ENCODE data around the gene SYT1. TPM values are rescaled to one million over a fixed set of nuclear protein-coding genes. Genes with fewer than 3 reads are reported as not detected.

SYT1 gene
- total and polyA plus RNA-seq, 2 donors (not counting 3 experiments of a cell fraction or from before 2014, with no cell fraction given), result 3.2 to 15.3 TPM

GRCh38 chr12:79019672-79020071 lies 155.1 kb downstream of the SYT1 start:
- H3K9me3 ChIP-seq (replicated peaks; ENCODE audit: control insufficient read depth, insufficient read depth, low read length), result no peaks in the 10 kb centered on the region
- TF ChIP-seq EZH2 (IDR thresholded peaks at IDR 0.05; ENCODE audit: borderline replicate concordance, low read depth, low read length, severe bottlenecking), result no peak
- TF ChIP-seq GATA2 (IDR thresholded peaks at IDR 0.05; ENCODE audit: insufficient read depth, insufficient read length, low read depth, low read length), result no peak
- TF ChIP-seq FOS (IDR thresholded peaks at IDR 0.05; ENCODE audit: borderline replicate concordance, insufficient read depth, low read length), result no peak
- no peak for TF ChIP-seq POLR2AphosphoS5 (IDR thresholded peaks at IDR 0.05; ENCODE audit: insufficient read depth, low read depth, low read length)
- TF ChIP-seq POLR2A (IDR thresholded peaks at IDR 0.05; ENCODE audit: low read depth, low read length), result no peak
- no peak for TF ChIP-seq CTCF (IDR thresholded peaks at IDR 0.05; ENCODE audit: extremely low read depth in 1 of 2, insufficient read depth in 1 of 2, low read depth in 1 of 2, low read length in 2 of 2)
- no peak for TF ChIP-seq MYC (IDR thresholded peaks at IDR 0.05; ENCODE audit: low read depth, low read length)
- TF ChIP-seq, protein P1, sequence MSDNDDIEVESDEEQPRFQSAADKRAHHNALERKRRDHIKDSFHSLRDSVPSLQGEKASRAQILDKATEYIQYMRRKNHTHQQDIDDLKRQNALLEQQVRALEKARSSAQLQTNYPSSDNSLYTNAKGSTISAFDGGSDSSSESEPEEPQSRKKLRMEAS (IDR thresholded peaks at IDR 0.05; ENCODE audit: insufficient read depth, insufficient read length), result no peak
- TF ChIP-seq JUN (IDR thresholded peaks at IDR 0.05; ENCODE audit: borderline replicate concordance, insufficient read depth, insufficient read length, low read depth), result no peak
- CTCF ChIA-PET, result interaction anchor here (0.8 kb wide), 1 partner anchor 10 kb away, joined by 3 read pairs; no protein-coding TSS in a partner anchor
- POLR2A ChIA-PET, result no interaction called here
- no peaks in the 10 kb centered on the region for H3K79me2 ChIP-seq (ENCODE audit: control insufficient read depth, insufficient read depth, low read length)
- no peak for FAIRE-seq
- H2AFZ ChIP-seq (ENCODE audit: low read depth, low read length), result no peak overlapping the region
- H4K20me1 ChIP-seq (replicated peaks; ENCODE audit: control insufficient read depth, extremely low read depth, insufficient read depth, low read length), result no peaks in the 10 kb centered on the region
- H3K36me3 ChIP-seq (ENCODE audit: control insufficient read depth in 2 of 2, extremely low read depth in 1 of 2, insufficient read depth in 2 of 2, low read length in 2 of 2), result no peaks in the 10 kb centered on the region
- BruUV-seq (replicated peaks), result no TSS peak
- no peak overlapping the region for H3K4me3 ChIP-seq (replicated peaks in 1 of 3; ENCODE audit: insufficient read depth in 1 of 3, low read depth in 1 of 3, low read length in 3 of 3)
- no peaks in the 10 kb centered on the region for H3K27me3 ChIP-seq (ENCODE audit: control insufficient read depth in 2 of 2, insufficient read depth in 2 of 2, low read length in 2 of 2)
- dilution Hi-C loops (cut with MboI; ENCODE audit: extremely low pct_ligation_motif_present, low sequenced_read_pairs), result no loop called here
- H3K9ac ChIP-seq (replicated peaks; ENCODE audit: extremely low read depth, insufficient read depth, low read length), result no peak overlapping the region
- no peak for DNase-seq (ENCODE audit: low read depth, low spot score)
- no peaks in the 10 kb centered on the region for H3K4me1 ChIP-seq (ENCODE audit: control insufficient read depth, extremely low read depth, insufficient read depth, low read length)
- intact Hi-C loops (cut with micrococcal nuclease), result no loop called here
- no peak overlapping the region for H3K4me2 ChIP-seq (ENCODE audit: insufficient read depth, low read length)
- no peak overlapping the region for H3K27ac ChIP-seq (ENCODE audit: insufficient read depth, low read depth, low read length)
- no peaks in the 10 kb centered on the region for H3K9me1 ChIP-seq (replicated peaks; ENCODE audit: control insufficient read depth, extremely low read depth, insufficient read depth, low read length)

Data from endothelial cell of umbilical vein (primary cell).